Measurements from ENCODE around the gene NOP58.

DNA sequence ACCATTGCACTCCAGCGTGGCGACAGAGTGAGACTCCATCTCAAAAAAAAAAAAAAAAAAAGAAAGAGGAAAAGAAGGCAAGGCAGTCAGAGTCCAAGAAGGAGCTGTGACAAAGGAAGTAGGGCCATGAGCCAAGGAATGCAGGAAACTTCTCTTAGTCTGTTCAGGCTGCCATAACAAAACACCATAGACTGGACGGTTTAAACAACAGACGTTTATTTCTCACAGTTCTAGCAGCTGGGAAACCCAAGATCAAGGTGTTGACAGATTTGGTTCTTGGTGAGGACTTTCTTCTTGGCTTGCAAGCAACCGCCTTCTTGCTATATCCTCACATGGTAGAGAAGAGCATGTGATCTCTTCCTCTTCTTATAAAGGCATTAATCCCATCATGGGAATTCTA is 14.1 kb upstream of the NOP58 start:
- no peak for TF ChIP-seq POLR2A (IDR thresholded peaks at IDR 0.05)
- TF ChIP-seq, protein P1, sequence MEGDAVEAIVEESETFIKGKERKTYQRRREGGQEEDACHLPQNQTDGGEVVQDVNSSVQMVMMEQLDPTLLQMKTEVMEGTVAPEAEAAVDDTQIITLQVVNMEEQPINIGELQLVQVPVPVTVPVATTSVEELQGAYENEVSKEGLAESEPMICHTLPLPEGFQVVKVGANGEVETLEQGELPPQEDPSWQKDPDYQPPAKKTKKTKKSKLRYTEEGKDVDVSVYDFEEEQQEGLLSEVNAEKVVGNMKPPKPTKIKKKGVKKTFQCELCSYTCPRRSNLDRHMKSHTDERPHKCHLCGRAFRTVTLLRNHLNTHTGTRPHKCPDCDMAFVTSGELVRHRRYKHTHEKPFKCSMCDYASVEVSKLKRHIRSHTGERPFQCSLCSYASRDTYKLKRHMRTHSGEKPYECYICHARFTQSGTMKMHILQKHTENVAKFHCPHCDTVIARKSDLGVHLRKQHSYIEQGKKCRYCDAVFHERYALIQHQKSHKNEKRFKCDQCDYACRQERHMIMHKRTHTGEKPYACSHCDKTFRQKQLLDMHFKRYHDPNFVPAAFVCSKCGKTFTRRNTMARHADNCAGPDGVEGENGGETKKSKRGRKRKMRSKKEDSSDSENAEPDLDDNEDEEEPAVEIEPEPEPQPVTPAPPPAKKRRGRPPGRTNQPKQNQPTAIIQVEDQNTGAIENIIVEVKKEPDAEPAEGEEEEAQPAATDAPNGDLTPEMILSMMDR (IDR thresholded peaks at IDR 0.05), result no peak
